GM21526 (cell line): ENCODE data around the gene FAM81A.
"Not testable (repeated sequence)": the region's sequence is repeated elsewhere in the genome, so short reads cannot be mapped to it uniquely, and the experiment has no call there.

Experiments
- ATAC-seq: cut with Tn5 transposase; IDR thresholded peaks from one replicate; pipeline ENCODE4 v1.9.1; 2021; ENCODE audit warnings: moderate library complexity; ENCODE audit not compliant: unreplicated experiment, low FRiP score

Gene FAM81A

DNA sequence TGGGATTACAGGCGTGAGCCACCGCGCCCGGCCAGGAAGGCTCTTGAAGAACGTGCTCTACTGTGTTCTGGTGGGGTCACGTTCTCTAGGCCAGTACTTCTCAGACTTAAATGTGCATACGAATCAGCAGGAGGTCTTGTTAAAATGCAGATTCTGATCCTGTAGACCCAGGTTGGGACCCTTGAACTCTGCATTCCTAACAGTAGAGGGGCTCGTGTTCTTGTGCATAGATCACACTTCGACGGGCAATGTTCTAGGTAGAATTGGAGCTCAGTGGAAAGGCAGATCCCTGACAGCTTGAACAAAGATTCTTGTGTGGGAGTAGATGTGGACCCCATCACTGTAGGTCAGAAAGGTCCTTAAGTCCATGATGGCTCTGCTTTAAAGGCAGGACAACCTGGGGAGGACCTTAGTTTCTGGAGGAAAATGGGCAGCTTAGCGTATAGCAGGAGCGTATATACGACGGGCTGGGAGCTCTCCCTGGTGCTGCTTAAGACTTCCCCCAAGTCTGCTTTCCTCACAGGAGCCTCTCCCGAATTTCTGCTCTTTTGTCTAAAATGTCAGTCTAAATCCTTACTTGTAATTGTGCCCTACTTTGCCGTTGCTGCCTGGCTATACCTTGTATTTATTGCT lies 16.9 kb upstream of the FAM81A start:
- ATAC-seq = no peak

DNA sequence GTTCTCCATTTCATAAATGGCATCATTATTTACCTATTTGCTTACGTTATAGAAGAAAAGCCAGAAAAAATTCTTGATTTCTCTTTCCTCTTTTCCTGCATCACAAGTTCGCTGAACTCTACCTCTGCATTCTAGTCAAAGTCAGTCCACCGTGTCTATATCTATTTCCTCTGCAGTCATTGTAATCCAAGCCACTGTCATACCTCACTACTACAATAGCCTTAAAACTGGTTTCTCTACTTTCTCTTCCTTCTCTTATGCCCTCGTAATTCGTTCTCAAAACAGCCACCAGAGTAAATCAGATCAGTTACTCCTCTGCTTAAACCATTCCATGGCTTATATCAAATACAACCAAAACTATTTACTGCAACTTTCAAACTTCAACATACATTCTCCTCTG lies 13.4 kb upstream of the FAM81A start:
- ATAC-seq = no peak

DNA sequence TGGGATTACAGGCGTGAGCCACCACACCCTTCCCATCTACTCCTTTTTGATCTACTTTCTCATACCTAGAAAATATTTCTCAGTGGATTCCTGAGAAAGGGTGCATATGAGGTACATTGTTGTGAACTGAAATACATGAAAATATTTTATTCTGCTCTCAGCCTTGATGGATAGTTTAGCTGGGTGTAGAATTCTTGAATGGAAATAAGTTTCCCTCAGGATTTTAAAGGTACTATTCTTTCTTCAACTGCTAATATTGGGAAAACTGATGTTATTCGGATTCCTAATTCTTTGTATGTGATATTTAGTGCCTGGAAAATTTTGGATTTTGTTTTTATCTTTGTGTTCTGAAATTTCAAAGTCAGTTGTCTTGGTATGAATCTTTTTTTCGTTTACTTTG lies 9.1 kb upstream of the FAM81A start:
- ATAC-seq = not testable (repeated sequence)

DNA sequence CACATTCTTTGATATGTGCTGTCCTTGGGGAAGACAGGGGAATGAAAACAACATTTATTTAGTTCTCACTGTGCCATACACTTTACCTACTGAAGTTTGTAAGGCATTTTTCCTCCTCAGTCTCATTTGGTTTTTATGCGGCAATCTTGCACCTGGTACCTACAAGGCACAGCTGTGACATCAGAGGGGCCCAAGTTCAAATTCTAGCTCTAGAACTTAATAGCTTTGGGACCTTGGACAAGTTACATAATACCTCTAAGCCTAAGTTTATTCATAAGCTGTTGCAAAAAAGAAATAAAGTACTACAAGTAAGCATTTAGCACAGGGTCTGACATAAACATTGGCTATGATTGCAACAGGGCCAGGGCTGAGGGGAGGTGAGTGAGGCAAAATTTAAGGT lies 5.6 kb upstream of the FAM81A start:
- no peak for ATAC-seq

DNA sequence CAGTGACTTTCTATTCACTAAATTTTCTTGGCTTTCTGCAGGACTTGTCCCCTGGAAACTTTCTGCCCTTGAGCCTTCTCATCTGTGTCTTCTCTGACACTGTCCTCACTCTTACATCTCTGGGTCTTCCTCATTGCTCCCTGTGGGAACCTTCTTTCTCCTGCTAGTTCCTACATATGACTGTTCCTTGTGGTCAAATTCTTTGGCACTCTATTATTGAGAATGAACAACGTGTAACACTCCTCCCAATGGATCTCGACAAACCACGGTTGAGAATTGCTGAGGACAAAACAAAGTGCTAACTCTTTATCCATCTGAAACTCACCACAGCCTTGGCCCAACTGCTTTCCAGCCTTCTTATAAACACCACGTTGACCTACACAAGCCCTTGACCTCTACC lies 3.5 kb upstream of the FAM81A start:
- no peak for ATAC-seq

DNA sequence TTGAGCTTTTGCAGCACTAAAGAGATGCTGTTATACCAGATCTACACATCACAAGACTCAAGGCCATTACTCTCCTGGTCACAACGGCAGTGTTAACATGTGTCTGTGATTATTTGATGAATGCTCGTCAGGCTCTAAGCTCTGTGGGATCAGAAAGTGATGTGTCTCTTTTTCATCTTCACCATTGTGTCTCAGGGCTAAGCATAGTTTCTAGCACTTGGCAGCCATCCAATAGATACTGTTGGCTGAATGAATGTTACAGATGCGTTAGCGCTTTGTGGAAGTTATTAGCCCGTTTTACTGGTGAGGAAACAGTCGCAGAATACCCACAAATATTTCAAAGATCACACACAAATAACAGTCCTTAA lies 1.2 kb upstream of the FAM81A start:
- ATAC-seq = no peak

DNA sequence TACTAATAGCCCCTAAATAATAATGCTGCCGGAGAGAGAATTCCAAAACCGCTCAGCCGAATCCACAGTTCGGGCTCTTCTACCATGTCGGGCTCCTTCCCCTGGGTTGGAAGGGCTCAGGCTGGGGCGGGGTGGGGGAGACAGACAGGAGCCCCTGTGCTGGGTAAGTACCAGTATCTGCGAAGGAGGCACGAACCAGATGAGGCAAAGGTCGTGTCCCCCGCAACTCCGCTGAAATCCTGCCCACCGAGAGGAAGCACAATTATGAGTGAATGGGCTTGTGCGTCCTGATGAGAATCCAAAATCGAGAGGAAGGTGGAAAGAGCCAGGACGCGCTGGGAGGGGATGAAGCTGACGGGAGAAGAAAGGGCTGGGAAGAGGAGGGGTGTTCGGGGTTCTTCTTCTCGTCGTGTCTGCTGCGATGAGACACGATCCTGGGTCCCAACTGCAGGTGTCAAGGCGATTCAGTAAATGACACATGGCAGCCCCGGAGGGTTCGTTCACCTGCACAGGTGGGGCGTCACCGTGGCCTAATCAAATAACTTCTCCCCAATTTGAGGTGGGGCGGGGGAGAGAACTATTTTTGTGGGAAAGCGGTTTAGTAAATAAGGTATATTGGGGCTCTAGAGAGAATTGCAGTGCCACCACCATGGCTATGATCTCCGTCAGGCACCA lies 707 bp upstream of the FAM81A start:
- no peak for ATAC-seq

DNA sequence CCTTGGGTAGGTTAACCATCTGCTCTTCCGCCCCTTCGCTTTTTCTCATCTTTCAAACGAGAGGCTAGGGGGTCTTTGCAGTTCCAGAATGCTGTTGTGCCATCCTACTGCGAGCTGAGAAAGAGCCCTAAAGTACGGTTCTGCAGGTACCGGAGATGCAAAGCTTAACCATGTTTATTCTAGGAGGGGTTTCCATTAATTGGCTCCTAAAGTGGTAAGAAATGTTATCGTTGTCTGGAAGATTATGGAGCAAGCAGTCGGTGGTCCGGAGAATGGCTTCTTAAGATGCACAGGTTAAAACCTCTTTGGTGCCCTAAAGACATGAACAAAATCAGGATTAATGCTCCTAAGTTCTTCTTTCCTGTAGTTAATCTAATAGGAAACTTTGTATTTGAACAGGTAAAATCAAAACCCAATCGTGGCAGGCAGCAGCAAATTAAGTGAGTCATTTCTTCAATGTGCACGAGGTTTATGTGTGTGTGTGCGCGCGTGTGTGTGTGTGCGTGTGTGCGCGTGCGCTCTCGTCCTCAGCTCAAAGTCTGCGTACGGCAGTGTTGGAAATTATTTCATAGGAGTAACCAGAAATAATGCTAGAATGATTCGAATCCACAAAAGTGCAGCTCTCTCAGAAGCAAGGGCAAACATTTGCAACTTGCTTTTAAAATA lies 772 bp downstream of the FAM81A start:
- ATAC-seq = no peak

DNA sequence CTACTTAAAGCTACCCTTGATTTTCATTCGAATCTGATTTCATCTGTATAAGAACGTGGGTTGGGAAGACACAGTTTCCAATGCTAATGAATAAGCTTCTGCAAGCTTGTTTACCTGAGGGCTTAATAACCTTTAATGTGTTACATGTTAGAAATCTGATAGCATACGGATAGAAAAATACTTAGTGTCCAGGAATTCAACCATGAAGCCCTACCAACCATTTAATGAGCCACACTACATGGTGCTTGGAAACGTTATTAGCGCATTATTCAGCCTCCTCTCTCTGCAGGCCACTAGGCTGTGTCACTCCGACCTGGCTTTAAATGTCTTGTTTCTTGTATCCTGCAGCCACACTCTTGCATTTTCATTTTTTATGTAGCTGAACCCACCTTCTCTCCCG lies 1.6 kb downstream of the FAM81A start:
- no peak for ATAC-seq

DNA sequence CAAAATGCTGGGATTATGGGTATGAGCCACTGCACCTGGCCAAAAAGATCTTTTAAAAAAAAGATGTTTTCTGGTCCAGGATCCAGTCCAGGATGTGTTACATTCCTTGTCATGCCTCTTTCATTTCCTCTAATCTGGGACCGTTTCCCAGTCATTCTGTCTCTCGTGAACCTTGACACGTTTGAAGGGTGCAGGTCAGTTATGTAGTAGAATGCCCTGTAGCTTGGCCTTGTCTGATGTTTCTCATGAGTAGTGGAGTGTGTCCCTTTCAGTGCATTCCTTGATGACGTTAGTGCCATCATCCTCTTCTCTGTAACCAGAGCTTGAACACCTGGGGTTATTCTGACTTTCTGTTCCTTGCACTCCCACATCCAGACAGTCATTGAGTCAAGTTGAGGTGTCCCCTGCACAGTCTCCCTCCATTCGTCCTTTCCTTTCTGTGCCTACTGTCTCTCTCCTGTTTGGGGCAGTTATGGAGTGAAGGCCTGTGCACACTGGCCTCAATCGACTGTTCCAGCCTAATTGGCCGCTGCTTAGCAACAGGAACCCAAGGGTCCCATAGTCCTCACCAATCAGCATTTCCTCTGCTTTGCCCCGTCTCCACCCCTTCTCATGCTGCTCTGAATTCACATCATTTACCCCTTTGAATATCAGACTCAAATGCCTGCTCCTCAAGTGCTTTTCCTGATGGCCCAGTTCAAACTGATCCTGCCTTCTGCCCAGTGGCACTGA lies 5.5 kb downstream of the FAM81A start:
- ATAC-seq = no peak

DNA sequence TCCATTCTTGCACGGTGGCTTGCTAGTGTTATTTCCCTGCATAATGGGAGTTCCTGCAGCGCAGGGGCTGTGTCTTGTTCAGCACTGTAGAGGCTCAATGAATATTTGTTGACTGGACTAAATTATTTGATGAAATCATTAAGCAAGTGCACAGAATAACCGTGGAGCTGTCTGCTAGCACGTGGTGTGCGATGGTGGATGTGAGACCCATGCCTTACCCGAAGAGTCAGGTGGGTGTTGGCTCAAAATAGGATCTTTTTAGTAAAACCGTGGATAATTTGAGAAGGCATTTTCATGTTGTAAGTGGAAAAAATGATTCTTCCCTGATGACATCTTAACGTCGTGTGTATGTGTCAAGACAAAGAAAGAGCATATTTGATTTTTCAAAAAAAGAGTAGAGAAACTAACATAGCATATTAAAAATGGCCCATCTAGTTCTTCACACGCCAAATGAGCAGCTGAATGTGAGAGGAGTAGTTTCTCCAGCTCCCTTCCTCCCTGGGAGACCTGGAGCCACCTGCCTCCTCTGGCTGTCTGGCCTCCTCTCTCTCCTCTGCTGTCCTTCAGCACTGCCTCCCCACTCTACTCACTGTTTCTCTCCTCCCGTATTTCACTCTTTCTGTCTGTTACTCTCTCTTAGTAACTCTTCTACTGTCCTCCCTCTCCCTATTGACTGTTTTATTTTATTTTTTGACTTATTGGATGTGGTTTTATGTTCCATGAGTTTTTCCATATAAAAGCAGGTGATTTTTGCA lies 6.3 kb downstream of the FAM81A start:
- ATAC-seq = no peak

DNA sequence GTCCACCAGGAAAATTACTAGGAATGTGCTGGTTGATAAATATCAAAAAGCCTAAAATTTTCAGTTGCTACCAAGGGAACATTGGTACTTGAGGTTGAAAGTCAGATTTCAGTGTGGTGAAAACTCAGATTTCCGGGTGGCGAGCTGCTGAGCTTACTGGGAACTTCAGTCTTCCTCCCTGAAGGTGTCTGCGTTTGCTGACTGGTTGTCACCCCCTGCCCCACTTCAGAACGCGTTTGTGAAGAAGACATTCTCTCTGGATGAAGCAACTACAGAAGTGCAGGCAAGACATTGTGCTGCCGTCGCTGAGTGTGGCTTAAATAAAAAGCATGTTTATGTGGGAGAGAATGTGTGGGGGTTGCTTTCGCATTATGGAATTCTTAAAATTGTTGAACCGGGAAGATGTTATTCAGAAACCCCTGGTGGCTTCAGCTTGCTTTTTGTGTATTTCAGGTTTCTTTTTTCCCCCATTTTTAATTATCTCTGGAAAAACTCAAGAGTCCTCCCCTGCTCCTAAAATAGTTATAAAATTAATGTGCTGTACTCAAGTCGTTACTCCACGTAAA lies 7.1 kb downstream of the FAM81A start:
- ATAC-seq = no peak

DNA sequence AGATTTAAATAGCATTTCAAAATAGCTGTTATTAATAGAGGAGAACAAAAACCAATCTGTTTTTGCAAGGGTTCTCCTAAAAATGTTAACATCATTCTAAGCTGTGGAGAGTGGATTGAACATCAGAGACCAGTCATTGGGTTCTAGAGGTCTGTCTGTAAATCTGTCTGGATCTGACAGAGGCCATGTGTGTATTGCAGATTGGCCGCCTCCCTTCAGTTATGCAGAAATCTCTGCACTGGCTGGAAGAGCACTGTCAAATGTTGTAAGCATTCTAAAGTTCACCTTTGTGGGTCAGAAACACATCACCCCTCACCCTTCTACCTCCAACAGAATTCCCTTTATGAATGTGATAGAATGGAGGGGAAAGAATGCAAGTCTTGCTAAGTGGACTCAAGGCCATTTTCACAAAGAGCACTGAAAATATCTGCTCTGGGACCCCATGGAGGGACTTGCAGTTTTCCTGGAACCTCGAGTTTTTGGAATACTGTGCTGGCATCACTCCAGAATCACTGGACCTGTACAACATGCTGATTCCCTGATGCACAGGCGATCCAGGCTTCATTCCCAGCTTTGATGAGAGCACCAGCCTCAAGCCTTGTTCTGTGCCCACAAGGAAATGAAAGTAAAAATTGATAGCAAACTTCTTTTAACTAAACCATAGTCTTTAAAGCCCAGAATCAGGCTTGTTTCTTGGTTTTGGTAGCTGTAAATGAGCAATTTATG lies 8.4 kb downstream of the FAM81A start:
- no peak for ATAC-seq

DNA sequence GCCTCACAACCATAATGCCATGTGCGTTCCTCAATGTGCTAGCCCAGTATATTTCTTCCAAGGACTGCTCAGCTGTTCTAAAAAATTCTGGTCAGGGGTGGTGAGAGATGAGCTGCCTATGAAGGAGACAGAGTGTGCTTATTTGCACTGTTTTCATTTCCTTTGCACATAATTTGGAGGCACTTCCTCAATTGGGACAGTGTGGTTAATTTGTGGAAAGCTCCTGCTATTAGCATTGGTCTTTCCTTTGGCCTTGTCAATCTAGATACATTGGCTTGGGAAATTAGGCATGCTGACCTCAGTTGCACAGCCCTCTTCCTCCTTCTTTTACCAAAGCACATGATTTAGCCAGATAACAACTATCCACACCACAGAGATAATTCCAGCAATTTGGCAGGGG lies 9.4 kb downstream of the FAM81A start:
- ATAC-seq = no peak

DNA sequence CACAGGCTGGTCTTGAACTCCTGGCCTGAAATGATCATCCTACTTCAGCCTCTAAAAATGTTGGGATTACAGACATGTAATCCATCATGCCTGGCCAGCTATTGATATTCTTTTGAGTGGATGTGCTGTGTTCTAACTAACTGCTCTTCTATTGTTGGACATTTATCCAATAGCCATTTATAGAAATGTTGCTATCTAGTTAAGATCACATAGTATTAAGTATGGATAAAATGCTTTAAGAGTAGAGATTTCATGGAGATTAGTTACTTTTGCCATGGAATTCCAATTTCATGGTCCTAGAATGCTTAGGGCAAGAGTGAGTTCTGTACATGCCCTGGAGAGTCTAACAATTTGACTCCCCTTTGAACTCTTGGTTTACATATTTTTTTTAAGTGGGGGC lies 10.9 kb downstream of the FAM81A start:
- no peak for ATAC-seq

DNA sequence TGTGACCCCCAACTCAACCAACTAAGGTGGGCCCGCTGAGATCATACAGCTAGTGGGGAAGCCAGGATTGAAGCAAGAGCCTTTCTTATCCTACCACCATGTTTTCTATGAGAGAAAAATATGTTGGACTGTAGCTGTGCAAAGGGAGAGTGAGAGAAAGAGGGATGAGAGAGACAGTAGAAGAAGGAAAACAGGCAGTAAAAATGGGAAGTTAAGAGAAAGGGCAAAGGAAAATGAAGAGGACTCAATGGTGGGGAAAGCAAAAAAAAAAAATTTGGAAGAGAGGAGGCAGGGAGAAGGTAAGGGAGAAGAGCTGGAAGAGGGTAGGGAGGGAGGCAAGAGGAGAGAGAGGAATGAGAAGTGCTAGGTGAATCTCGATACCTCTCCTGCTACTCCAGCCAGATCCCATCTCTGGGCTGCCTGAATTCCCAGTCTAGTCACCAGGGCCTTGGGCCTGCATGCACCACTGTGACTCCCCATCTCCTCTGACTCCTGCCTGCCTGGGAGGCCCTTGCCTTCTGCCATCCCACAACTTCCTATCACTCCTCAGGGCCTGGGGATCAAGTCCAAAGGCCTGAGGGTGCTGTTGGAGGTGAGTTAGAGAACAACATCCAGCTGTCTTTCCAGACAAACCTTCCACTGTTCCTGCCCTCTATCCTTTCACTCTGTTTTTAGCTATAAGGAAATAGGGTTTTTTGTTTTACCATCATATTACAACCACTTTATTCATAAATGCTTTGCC lies 15.7 kb downstream of the FAM81A start:
- ATAC-seq = no peak

DNA sequence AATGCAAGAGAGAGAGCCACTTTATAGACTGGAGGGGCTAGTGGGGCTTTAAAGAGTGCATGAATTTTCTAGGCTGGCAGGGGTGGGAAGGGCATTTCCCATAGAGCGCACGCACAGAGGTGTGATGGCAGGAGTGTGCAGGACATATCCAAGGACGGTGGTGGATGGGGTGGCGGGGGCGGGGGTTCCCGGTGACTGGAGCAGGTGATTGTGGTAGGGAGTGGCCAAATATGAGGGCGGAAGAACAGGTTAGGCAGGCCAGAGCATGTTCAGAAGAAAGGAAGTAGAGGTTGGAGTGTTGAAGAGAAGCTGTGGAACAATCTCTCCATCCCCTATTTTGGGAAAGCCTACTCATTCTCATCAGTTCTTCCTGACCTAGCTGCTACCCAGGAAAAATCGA lies 18.1 kb downstream of the FAM81A start:
- no peak for ATAC-seq

DNA sequence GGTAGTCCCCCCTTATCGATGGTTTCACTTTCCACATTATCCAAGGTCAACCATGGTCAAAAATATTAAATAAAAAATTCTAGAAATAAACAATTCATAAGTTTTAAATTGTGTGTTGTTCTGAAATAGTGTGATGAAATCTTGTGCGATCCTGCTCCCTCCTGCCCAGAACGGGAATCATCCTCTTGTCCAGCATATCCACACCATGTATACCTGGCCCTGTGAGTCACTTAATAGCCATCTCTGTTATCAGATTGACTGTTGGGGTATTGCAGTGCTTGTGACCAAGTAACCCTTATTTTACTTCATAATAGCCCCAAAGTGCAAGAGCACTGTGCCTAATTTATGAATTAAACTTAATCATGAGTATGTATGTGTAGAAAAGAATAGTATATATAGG lies 19.1 kb downstream of the FAM81A start:
- ATAC-seq = no peak

DNA sequence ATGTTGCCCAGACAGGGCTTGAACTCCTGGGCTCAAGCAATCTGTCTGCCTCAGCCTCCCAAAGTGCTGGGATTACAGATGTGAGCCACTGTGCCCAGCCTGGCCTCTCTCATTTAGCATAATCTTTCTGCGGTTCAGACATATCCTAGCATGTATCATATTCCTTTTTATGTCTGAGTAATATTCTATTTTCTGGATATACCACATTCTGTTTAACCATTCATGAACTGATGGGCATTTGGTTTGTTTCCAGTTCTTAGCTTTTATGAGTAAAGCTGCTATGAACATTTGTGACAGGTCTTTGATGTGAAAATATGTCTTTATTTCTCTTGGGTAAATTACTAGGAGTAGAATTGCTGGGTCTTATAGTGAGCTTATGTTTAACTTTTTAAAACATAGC lies 23.5 kb downstream of the FAM81A start:
- ATAC-seq = no peak
